HEK293 (cell line): Measurements from ENCODE around the gene TGFBI.

Experiments used
- CTCF ChIA-PET: fragments of 350-600 bp; formaldehyde crosslinking; extraction: SDS; loops from one replicate; lab custom pipeline; 2021; ENCODE audit warnings: antibody characterized with exemption; lab: Yijun Ruan, JAX
- POLR2A ChIA-PET: fragments of 300-600 bp; formaldehyde crosslinking; extraction: SDS; loops from one replicate; lab custom pipeline; 2020; ENCODE audit warnings: antibody characterized with exemption, inconsistent platforms; lab: Yijun Ruan, JAX
- H3K27ac ChIP-seq: fragments of 200-500 bp; sonication (Bioruptor generic); 2 replicates; pipeline ENCODE4 v1.5.1; 2014; ENCODE audit warnings: low read depth, low read length, control low read depth, inconsistent platforms; ENCODE audit errors: extremely low read depth
- H3K36me3 ChIP-seq, 2 experiments: fragments of 200-500 bp in 1 of 2; sonication (Bioruptor generic) in 1 of 2; 1 replicate in 1 of 2; 2 replicates in 1 of 2; pipeline ENCODE4 v1.5.1; 2014 to 2017; ENCODE audit warnings: inconsistent platforms in 2 of 2, low read length in 2 of 2; ENCODE audit not compliant: control insufficient read depth in 2 of 2, insufficient read depth in 1 of 2
- H3K4me1 ChIP-seq: fragments of 200-500 bp; sonication (Bioruptor generic); 2 replicates; pipeline ENCODE4 v1.5.1; 2014; ENCODE audit warnings: mild to moderate bottlenecking, low read length, inconsistent platforms; ENCODE audit not compliant: control insufficient read depth, insufficient read depth
- H3K4me3 ChIP-seq: 2 replicates; pipeline ENCODE4 v1.5.1; 2011; ENCODE audit warnings: low read depth, mild to moderate bottlenecking, control low read depth, low read length, moderate library complexity
- H3K9me3 ChIP-seq: fragments of 200-500 bp; sonication (Bioruptor generic); 2 replicates; pipeline ENCODE4 v1.5.1; 2014; ENCODE audit warnings: low read depth, low read length, inconsistent platforms; ENCODE audit not compliant: control insufficient read depth, insufficient read depth
- KLF1 ChIP-seq: fragments of 450-650 bp; formaldehyde crosslinking; IDR thresholded peaks from 2 replicates; pipeline ENCODE4 v1.5.1; 2016; ENCODE audit warnings: missing biosample characterization, missing genetic modification characterization
- SETDB1 ChIP-seq: IDR thresholded peaks from one replicate; pipeline ENCODE4 v1.6.1; 2017; ENCODE audit warnings: mild to moderate bottlenecking, low read length, moderate library complexity, mixed read lengths; ENCODE audit not compliant: insufficient read length
- SP7 ChIP-seq: fragments of 450-650 bp; formaldehyde crosslinking; IDR thresholded peaks from 2 replicates; pipeline ENCODE4 v1.5.1; 2016; ENCODE audit warnings: missing biosample characterization, missing genetic modification characterization
- ZNF112 ChIP-seq: fragments of 450-650 bp; formaldehyde crosslinking; IDR thresholded peaks from 2 replicates; pipeline ENCODE4 v1.5.0; 2017; ENCODE audit warnings: missing biosample characterization, missing genetic modification characterization
- ZNF19 ChIP-seq: fragments of 450-650 bp; formaldehyde crosslinking; IDR thresholded peaks from 2 replicates; pipeline ENCODE4; 2016; ENCODE audit warnings: missing biosample characterization, missing genetic modification characterization, low read depth
- ZNF544 ChIP-seq: fragments of 450-650 bp; formaldehyde crosslinking; IDR thresholded peaks from 2 replicates; pipeline ENCODE4 v1.5.0; 2017; ENCODE audit warnings: missing biosample characterization, missing genetic modification characterization
- ZNF549 ChIP-seq: fragments of 450-650 bp; IDR thresholded peaks from 2 replicates; pipeline ENCODE4 v1.5.1; 2018; ENCODE audit warnings: missing biosample characterization, missing genetic modification characterization, mild to moderate bottlenecking, inconsistent platforms, moderate library complexity
- ZNF555 ChIP-seq: fragments of 450-650 bp; formaldehyde crosslinking; conservative IDR thresholded peaks from 2 replicates; pipeline ENCODE4 v1.5.1; 2017; ENCODE audit warnings: missing biosample characterization, mild to moderate bottlenecking, missing genetic modification characterization, inconsistent platforms
- ZNF623 ChIP-seq: fragments of 450-650 bp; formaldehyde crosslinking; IDR thresholded peaks from 2 replicates; pipeline ENCODE4 v1.5.1; 2016; ENCODE audit warnings: missing biosample characterization, missing genetic modification characterization
- ZNF629 ChIP-seq: fragments of 450-650 bp; formaldehyde crosslinking; IDR thresholded peaks from 2 replicates; pipeline ENCODE4 v1.5.1; 2017; ENCODE audit warnings: missing biosample characterization, missing genetic modification characterization
- ZNF830 ChIP-seq: fragments of 450-650 bp; IDR thresholded peaks from 2 replicates; pipeline ENCODE4 v1.5.0; 2018; ENCODE audit warnings: missing biosample characterization, missing genetic modification characterization, low read depth, mild to moderate bottlenecking, moderate library complexity
- ZSCAN16 ChIP-seq: fragments of 450-650 bp; formaldehyde crosslinking; IDR thresholded peaks from 2 replicates; pipeline ENCODE4 v1.5.1; 2016; ENCODE audit warnings: missing biosample characterization, missing genetic modification characterization
- TF ChIP-seq, protein P1 (sequence below): fragments of 450-650 bp; formaldehyde crosslinking; IDR thresholded peaks from 2 replicates; pipeline ENCODE4 v1.5.1; 2016; ENCODE audit warnings: missing biosample characterization, missing genetic modification characterization
- TF ChIP-seq, protein P2 (sequence below): fragments of 450-650 bp; formaldehyde crosslinking; IDR thresholded peaks from 2 replicates; pipeline ENCODE4 v1.5.1; 2017; ENCODE audit warnings: missing biosample characterization, missing genetic modification characterization

The TGFBI gene

DNA sequence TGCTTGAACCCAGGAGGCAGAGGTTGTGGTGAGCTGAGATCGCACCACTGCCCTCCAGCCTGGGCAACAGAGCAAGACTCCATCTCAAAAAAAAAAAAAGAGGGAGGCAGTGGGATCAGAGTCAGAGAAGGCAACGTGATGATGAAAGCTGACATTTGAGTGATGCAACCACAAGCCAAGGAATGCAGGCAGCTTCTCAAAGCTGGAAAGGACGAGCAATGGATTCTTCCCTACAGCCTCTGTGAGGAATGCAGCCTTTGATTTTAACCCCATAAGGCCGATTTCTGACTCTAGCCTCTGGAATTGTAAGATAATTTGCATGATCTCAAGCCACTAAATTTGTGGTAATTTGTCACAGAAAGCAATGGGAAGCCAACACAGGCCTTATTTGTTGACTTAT, 9.8 kb downstream of the TGFBI start:
- no peaks in the 10 kb centered on the region for H3K9me3 ChIP-seq
- no peaks in the 10 kb centered on the region for H3K36me3 ChIP-seq
- H3K4me3 ChIP-seq = no peak overlapping the region
- H3K4me1 ChIP-seq = peaks cover 18% of the 10 kb centered on the region
- ChIA-PET POLR2A (no interaction called here), CTCF (interaction anchor here (0.6 kb wide), 1 partner anchor 87 kb away, joined by 3 read pairs; no protein-coding TSS in a partner anchor)
- no peak overlapping the region for H3K27ac ChIP-seq
- TF ChIP-seq ZNF555 = no peak
- TF ChIP-seq ZNF549 (tag by site-specific recombination) = no peak
- peak; percentile 38 for TF ChIP-seq SETDB1
- TF ChIP-seq, protein P1, sequence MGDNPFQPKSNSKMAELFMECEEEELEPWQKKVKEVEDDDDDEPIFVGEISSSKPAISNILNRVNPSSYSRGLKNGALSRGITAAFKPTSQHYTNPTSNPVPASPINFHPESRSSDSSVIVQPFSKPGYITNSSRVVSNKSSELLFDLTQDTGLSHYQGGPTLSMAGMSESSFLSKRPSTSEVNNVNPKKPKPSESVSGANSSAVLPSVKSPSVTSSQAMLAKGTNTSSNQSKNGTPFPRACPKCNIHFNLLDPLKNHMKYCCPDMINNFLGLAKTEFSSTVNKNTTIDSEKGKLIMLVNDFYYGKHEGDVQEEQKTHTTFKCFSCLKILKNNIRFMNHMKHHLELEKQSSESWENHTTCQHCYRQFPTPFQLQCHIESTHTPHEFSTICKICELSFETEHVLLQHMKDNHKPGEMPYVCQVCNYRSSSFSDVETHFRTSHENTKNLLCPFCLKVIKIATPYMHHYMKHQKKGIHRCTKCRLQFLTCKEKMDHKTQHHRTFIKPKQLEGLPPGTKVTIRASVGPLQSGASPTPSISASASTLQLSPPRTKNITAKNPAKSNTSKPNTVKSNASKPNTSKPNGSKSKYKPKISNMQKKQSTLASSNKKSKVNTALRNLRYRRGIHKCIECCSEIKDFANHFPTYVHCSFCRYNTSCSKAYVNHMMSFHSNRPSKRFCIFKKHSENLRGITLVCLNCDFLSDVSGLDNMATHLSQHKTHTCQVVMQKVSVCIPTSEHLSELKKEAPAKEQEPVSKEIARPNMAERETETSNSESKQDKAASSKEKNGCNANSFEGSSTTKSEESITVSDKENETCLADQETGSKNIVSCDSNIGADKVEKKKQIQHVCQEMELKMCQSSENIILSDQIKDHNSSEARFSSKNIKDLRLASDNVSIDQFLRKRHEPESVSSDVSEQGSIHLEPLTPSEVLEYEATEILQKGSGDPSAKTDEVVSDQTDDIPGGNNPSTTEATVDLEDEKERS (tag by site-specific recombination) = peak; percentile 81; the same call in 1 of the 2 replicates

DNA sequence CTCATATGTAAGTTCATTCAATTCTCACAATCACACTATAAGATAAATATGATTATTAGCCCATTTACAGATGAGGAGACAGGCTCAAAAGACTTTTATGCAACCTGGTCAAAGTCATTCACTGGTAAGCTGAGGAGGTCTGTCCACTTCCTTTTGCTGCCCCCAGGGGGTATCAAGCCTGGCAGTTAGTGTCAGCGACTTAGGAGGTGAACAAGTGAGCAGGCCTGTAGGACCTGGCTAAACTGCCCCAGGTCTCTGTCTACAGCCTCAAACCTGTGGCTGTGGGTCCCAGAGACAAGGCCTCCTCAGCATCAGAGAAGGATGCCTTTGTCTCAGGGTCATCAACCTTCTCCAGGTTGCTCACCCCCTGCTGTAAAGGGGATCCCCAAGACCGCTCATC, 10.4 kb downstream of the TGFBI start:
- no peaks in the 10 kb centered on the region for H3K9me3 ChIP-seq
- TF ChIP-seq ZSCAN16 (no peak), KLF1 (tag by site-specific recombination) (no peak), ZNF112 (tag by site-specific recombination) (no peak), SP7 (tag by site-specific recombination) (no peak), ZNF623 (tag by site-specific recombination) (no peak), ZNF629 (tag by site-specific recombination) (no peak), ZNF544 (tag by site-specific recombination) (no peak), ZNF19 (tag by site-specific recombination) (no peak)
- TF ChIP-seq, protein P2, sequence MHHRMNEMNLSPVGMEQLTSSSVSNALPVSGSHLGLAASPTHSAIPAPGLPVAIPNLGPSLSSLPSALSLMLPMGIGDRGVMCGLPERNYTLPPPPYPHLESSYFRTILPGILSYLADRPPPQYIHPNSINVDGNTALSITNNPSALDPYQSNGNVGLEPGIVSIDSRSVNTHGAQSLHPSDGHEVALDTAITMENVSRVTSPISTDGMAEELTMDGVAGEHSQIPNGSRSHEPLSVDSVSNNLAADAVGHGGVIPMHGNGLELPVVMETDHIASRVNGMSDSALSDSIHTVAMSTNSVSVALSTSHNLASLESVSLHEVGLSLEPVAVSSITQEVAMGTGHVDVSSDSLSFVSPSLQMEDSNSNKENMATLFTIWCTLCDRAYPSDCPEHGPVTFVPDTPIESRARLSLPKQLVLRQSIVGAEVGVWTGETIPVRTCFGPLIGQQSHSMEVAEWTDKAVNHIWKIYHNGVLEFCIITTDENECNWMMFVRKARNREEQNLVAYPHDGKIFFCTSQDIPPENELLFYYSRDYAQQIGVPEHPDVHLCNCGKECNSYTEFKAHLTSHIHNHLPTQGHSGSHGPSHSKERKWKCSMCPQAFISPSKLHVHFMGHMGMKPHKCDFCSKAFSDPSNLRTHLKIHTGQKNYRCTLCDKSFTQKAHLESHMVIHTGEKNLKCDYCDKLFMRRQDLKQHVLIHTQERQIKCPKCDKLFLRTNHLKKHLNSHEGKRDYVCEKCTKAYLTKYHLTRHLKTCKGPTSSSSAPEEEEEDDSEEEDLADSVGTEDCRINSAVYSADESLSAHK = no peak
- no peaks in the 10 kb centered on the region for H3K36me3 ChIP-seq
- peaks cover 18% of the 10 kb centered on the region for H3K4me1 ChIP-seq
- ChIA-PET POLR2A (no interaction called here), CTCF (no interaction called here)
- H3K4me3 ChIP-seq = no peak overlapping the region
- H3K27ac ChIP-seq = no peak overlapping the region

DNA sequence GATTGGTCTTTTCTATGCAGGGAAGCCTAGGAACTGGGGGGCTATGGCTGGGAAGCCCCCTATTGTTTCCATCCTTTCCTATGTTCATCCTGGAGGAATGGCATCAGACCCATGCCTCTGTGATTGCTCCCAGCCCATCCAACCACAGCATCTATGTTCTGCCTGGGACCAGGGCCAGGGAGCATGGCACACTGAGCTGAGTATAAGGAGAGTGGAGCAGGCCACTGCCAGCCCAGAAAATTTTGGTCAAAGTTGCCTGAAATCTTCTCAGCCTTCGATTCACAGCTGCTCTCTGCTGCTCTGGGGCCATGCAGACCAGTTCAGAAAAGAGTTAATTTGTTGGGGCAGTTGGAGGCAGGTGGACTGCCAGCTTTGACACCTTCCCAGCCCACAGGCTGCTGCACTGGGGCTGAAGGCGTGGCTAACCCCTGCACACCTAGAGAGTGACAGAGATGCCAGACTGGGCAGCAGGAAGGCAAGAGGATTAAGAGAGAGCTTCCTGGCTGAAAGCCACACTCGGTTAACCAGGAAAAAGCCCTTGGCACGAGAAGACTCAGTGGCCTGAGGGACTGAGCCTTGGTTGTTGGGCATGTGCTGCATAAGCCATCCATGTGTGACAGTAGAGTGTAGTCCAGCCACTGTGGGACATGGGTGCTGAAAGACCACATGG, 12.1 kb downstream of the TGFBI start:
- CTCF ChIA-PET = interaction anchor here (0.9 to 3.4 kb wide), 3 partner anchors 14 to 30 kb away, joined by 3 to 21 read pairs (median 4); no protein-coding TSS in a partner anchor
- POLR2A ChIA-PET = interaction anchor here (1.6 kb wide), 1 partner anchor 17 kb away, joined by 3 read pairs; no protein-coding TSS in a partner anchor
- no peak overlapping the region for H3K4me3 ChIP-seq

More for the DNA sequence above, 12.1 kb downstream of the TGFBI start:
- H3K9me3 ChIP-seq = no peaks in the 10 kb centered on the region
- H3K27ac ChIP-seq = no peak overlapping the region
- H3K4me1 ChIP-seq = peaks cover 18% of the 10 kb centered on the region
- H3K36me3 ChIP-seq = no peaks in the 10 kb centered on the region
- no peak for TF ChIP-seq ZNF830 (tag by site-specific recombination)
